Astrocyte (in vitro differentiated cells and primary cell): ENCODE measurements around the gene FAP.

ENCODE experiments used
- CTCF ChIP-seq: IDR thresholded peaks from 2 replicates; pipeline ENCODE4 v1.5.1; 2011; ENCODE audit warnings: low read depth, mild to moderate bottlenecking, inconsistent platforms, low read length, moderate library complexity; ENCODE audit not compliant: insufficient read depth
- EZH2 ChIP-seq: IDR thresholded peaks from 2 replicates; pipeline ENCODE4 v1.6.1; 2012; ENCODE audit warnings: mild to moderate bottlenecking, low read length, inconsistent platforms; ENCODE audit not compliant: insufficient read depth

- no peak for TF ChIP-seq CTCF
- no peak for TF ChIP-seq EZH2
Observed at GRCh38 chr2:162126111-162126519, 117.1 kb downstream of the FAP start.
